GM12872 (cell line): Measurements from ENCODE around the gene SSTR5.

Source experiments
- CTCF ChIP-seq: IDR thresholded peaks from 3 replicates; pipeline ENCODE4 v1.5.1; 2011; ENCODE audit warnings: low read depth, mild to moderate bottlenecking, low read length, moderate library complexity; ENCODE audit not compliant: insufficient read depth

Gene SSTR5

DNA sequence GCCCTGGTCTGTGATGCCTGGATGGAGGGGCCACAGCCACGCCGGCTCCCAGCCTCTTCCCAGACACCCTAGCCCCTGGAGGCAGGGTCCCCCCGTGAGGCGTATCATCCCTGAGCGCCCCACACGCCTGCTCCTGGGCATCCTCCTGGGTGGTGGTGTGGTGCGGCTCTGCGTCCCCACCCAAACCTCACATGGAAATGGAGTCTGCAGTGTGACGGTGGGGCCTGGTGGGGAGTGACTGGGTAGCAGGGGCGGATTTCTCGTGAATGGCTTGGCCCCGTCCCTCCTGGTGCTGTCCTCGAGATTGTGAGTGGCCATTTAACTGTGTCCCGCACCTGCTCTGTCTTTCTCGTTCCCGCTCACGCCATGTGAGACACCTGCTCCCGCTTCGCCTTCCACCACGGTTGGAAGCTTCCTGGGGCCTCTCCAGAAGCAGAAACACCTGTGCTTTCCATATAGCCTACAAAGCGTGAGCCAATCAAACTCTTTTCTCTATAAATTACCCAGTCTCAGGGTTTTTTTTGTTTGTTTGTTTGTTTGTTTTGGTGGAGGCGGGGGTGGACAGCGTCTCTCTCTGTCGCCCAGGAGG, 5.9 kb upstream of the SSTR5 start:
- no peak for TF ChIP-seq CTCF

DNA sequence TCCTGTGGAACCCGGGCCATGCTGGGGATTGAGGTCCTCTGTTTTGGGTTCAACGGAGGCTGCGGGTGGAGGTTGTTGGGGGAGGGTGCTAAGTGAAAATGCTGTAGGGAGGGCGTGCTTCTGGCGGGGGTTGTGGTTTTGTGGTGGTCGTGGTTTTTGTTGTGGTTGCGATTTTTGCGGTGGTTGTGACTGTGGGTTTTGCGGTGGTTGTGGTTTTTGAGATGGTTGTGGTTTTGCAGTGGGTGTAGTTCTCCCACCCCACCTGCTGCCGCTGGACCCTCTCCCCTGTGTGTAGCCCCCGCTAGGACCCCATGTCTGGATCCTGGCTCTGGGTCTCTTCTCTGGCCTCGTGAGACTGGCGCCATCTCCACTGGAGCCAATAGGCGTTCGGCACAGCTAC, 4.9 kb upstream of the SSTR5 start:
- no peak for TF ChIP-seq CTCF

- no peak for TF ChIP-seq CTCF
These were observed 4.1 kb upstream of the SSTR5 start for GRCh38 chr16:1068451-1068850.

DNA sequence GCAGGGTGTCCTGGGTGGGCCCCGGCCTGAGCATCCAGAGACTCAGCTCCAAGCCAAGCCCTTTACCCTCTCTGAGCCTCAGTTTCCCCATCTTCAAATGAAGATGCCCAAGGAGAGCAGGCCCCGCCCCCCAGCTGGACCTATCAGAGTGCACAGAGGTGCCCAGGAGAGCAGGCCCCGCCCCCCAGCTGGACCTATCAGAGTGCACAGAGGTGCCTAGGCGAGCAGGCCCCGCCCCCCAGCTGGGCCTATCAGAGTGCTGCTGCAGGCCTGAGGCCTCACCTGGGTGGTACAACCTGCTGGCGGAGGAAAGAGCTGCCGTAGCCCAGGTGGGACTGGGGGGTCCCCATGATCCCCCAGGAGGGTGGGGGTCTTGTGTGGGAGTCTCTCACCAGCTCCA, 3.4 kb upstream of the SSTR5 start:
- TF ChIP-seq CTCF, result no peak

- TF ChIP-seq CTCF, result no peak
These were observed 2.3 kb upstream of the SSTR5 start for GRCh38 chr16:1070084-1070863.

- TF ChIP-seq CTCF, result no peak
These were observed 1.6 kb upstream of the SSTR5 start for GRCh38 chr16:1070864-1071408.

DNA sequence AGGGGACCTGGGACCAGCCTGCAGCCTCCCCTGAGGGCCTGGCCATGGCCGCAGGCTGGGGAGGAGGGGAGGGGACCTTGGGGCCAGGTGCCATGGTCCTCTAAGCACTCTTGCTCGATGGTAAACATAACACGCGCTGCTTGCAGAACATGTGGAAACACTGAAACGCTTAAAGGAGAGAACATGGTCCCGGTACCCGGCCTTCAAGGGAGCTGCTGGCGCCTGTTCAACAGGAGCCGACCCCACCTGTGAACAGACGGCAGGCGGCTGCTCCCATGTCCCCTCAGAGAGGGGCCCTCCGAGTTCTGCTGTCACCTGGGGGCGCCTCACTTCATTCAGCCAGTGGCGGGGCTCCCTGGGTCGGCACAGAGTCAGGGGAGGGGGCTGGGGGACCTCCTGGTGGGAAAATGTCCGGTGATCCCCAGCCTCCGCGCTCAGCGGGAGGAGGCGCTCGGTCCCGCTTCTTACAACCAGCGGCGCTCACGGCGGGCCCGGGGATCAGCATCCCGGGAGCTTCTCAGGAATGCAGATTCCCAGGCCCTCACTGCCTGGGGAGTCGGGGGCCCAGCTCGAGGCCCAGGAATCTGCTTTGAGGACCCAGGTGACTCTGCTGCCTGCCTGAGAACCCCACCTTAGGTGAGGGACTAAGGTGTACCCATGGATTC, 854 bp upstream of the SSTR5 start:
- no peak for TF ChIP-seq CTCF
